Liver (tissue), 9 donors: ENCODE data around the gene ADGRF4. TPM values are rescaled to one million over a fixed set of nuclear protein-coding genes. Genes with fewer than 3 reads are reported as not detected.

Experiments
- DNase-seq: peaks from one replicate; pipeline ENCODE4 v3.0.0-alpha.2; 2017; ENCODE audit warnings: low spot score
- H3K27ac ChIP-seq, 2 donors: one replicate each; pipeline ENCODE4 v1.7.0; 2013; ENCODE audit warnings: inconsistent platforms in 2 of 2, low read length in 2 of 2, control low read depth in 1 of 2, low read depth in 1 of 2, mild to moderate bottlenecking in 1 of 2
- H3K27me3 ChIP-seq, 4 donors: one replicate each; pipeline versions ENCODE4 v1.6.1 to v1.7.0; 2013; ENCODE audit warnings: low read length in 3 of 4, inconsistent platforms in 1 of 4, mild to moderate bottlenecking in 1 of 4, moderate library complexity in 1 of 4; ENCODE audit not compliant: control insufficient read depth in 4 of 4, insufficient read depth in 4 of 4
- H3K36me3 ChIP-seq, 4 donors: one replicate each; pipeline versions ENCODE4 v1.6.1 to v1.7.0; 2013; ENCODE audit warnings: low read length in 3 of 4, mild to moderate bottlenecking in 3 of 4, low read depth in 1 of 4, moderate library complexity in 1 of 4; ENCODE audit not compliant: control insufficient read depth in 4 of 4, insufficient read depth in 3 of 4
- H3K4me1 ChIP-seq, 4 donors: one replicate each; pipeline versions ENCODE4 v1.6.1 to v1.7.0; 2013; ENCODE audit warnings: low read length in 3 of 4, mild to moderate bottlenecking in 3 of 4, moderate library complexity in 1 of 4; ENCODE audit not compliant: control insufficient read depth in 4 of 4, insufficient read depth in 4 of 4
- H3K4me3 ChIP-seq, 3 donors: one replicate each; pipeline versions ENCODE4 v1.6.1 to v1.7.0; 2013; ENCODE audit warnings: low read length in 3 of 3, control low read depth in 1 of 3, low read depth in 1 of 3, mild to moderate bottlenecking in 1 of 3
- H3K9ac ChIP-seq, 2 donors: one replicate each; pipeline ENCODE4 v1.7.0; 2013; ENCODE audit warnings: low read length in 2 of 2, mild to moderate bottlenecking in 2 of 2, moderate library complexity in 2 of 2, control low read depth in 1 of 2, low read depth in 1 of 2
- H3K9me3 ChIP-seq, 4 donors: one replicate each; pipeline versions ENCODE4 v1.6.1 to v1.7.0; 2013; ENCODE audit warnings: low read length in 3 of 4; ENCODE audit not compliant: control insufficient read depth in 4 of 4
- ATF3 ChIP-seq: IDR thresholded peaks from 2 replicates; pipeline ENCODE4 v1.6.1; 2016; ENCODE audit warnings: antibody characterized with exemption
- CTCF ChIP-seq: fragments of 150-350 bp; IDR thresholded peaks from 2 replicates; pipeline ENCODE4 v1.5.1; 2017; ENCODE audit warnings: improper control_type of control experiment, low read depth, low read length; ENCODE audit not compliant: missing input control
- EGR1 ChIP-seq, 2 donors: IDR thresholded peaks; 2 replicates each; pipeline ENCODE4 v1.6.1; 2016 to 2018; ENCODE audit warnings: antibody characterized with exemption in 2 of 2, low read depth in 2 of 2
- FOXA1 ChIP-seq: IDR thresholded peaks from 2 replicates; pipeline ENCODE4 v1.6.1; 2016; ENCODE audit warnings: antibody characterized with exemption
- FOXA2 ChIP-seq: IDR thresholded peaks from 2 replicates; pipeline ENCODE4 v1.6.1; 2016; ENCODE audit warnings: antibody characterized with exemption
- GABPA ChIP-seq, 2 donors: IDR thresholded peaks in 1 of 2; conservative IDR thresholded peaks in 1 of 2; 2 replicates each; pipeline ENCODE4 v1.6.1; 2016; ENCODE audit warnings: antibody characterized with exemption in 2 of 2, mild to moderate bottlenecking in 1 of 2, moderate library complexity in 1 of 2
- HNF4G ChIP-seq: IDR thresholded peaks from 2 replicates; pipeline ENCODE4 v1.6.1; 2016; ENCODE audit warnings: antibody characterized with exemption
- JUND ChIP-seq, 2 donors: IDR thresholded peaks; 2 replicates each; pipeline ENCODE4 v1.6.1; 2016; ENCODE audit warnings: antibody characterized with exemption in 2 of 2
- MAX ChIP-seq: IDR thresholded peaks from 2 replicates; pipeline ENCODE4 v1.6.1; 2016; ENCODE audit warnings: antibody characterized with exemption
- NR2F2 ChIP-seq: IDR thresholded peaks from 2 replicates; pipeline ENCODE4 v1.6.1; 2016; ENCODE audit warnings: antibody characterized with exemption
- RAD21 ChIP-seq, 2 donors: IDR thresholded peaks; 2 replicates each; pipeline ENCODE4 v1.6.1; 2016; ENCODE audit warnings: antibody characterized with exemption in 2 of 2, mild to moderate bottlenecking in 2 of 2
- REST ChIP-seq: IDR thresholded peaks from 2 replicates; pipeline ENCODE4 v1.6.1; 2016; ENCODE audit warnings: antibody characterized with exemption, mild to moderate bottlenecking
- RXRA ChIP-seq, 2 donors: IDR thresholded peaks; 2 replicates each; pipeline ENCODE4 v1.6.1; 2017 to 2018; ENCODE audit warnings: antibody characterized with exemption in 2 of 2, mild to moderate bottlenecking in 1 of 2
- SP1 ChIP-seq: IDR thresholded peaks from 2 replicates; pipeline ENCODE4 v1.6.1; 2018; ENCODE audit warnings: antibody characterized with exemption, mild to moderate bottlenecking
- TAF1 ChIP-seq: conservative IDR thresholded peaks from 2 replicates; pipeline ENCODE4 v1.6.1; 2016; ENCODE audit warnings: antibody characterized with exemption, mild to moderate bottlenecking
- YY1 ChIP-seq: IDR thresholded peaks from 2 replicates; pipeline ENCODE4 v1.6.1; 2016; ENCODE audit warnings: antibody characterized with exemption, mild to moderate bottlenecking
- ZBTB33 ChIP-seq: IDR thresholded peaks from 2 replicates; pipeline ENCODE4 v1.6.1; 2016; ENCODE audit warnings: antibody characterized with exemption
- WGBS: extraction: QIAGEN DNeasy Blood & Tissue Kit; methylation state at CpG from one replicate; pipeline ENCODE4 v1.1.7; 2013; 5-methylcytosine and 5-hydroxymethylcytosine counted together
- polyA plus RNA-seq, 2 donors: library from polyadenylated mRNA; stranded (reverse) in 1 of 2; unstranded in 1 of 2; fragments of 200-250 nt in 1 of 2; fragments of >200 nt in 1 of 2; fragmentation: Nextera tagmentation in 1 of 2; extraction: Ambion mirVana in 1 of 2; gene quantifications; one replicate each; pipeline versions ENCODE4 v1.2.1 to v1.2.3, GENCODE V29; 2013 to 2015
- total RNA-seq, 2 donors: library from RNA; depleted of rRNA; stranded (reverse); fragments of >200 nt; gene quantifications; one replicate each; pipeline ENCODE4 v1.2.3, GENCODE V29; 2014
- donor health status: healthy.
- donor health status: healthy.
- donor health status: healthy.
- donor health status: healthy.
- donor health status: healthy.

ADGRF4 gene
- total RNA-seq (not detected), polyA plus RNA-seq (not detected)

- H3K36me3 ChIP-seq = no peaks in the 10 kb centered on the region
- TF ChIP-seq NR2F2 (no peak), RXRA (IDR thresholded peaks at IDR 0.05) (no peak), GABPA (IDR thresholded peaks at IDR 0.05 in 1 of 2, conservative IDR thresholded peaks at IDR 0.05 in 1 of 2) (no peak), FOXA1 (no peak), TAF1 (no peak), ATF3 (no peak), HNF4G (no peak), YY1 (no peak), REST (no peak), RAD21 (IDR thresholded peaks at IDR 0.05) (no peak), ZBTB33 (no peak), FOXA2 (no peak), JUND (IDR thresholded peaks at IDR 0.05) (no peak)
- no peak for DNase-seq
- no peaks in the 10 kb centered on the region for H3K27me3 ChIP-seq
- no peak within 1 kb of the TSS for H3K27ac ChIP-seq
- H3K4me3 ChIP-seq = no peak within 1 kb of the TSS
- no peak within 1 kb of the TSS for H3K9ac ChIP-seq
- H3K9me3 ChIP-seq = no peaks in the 10 kb centered on the region
- H3K4me1 ChIP-seq = no peaks in the 10 kb centered on the region
- 79% methylated on average over 5 of the region's 5 CpGs for WGBS
These were observed at the start of gene ADGRF4 for GRCh38 chr6:47698342-47698787. Gene ADGRF4 (plus strand): TSS chr6:47698580. CDS start chr6:47707246, 8,666 bp downstream.

- no peaks in the 10 kb centered on the region for H3K36me3 ChIP-seq
- DNase-seq = no peak
- TF ChIP-seq ZBTB33 = no peak
- no peak for TF ChIP-seq YY1
- TF ChIP-seq RXRA (IDR thresholded peaks at IDR 0.05) = no peak
- no peak for TF ChIP-seq RAD21 (IDR thresholded peaks at IDR 0.05)
- TF ChIP-seq GABPA (IDR thresholded peaks at IDR 0.05 in 1 of 2, conservative IDR thresholded peaks at IDR 0.05 in 1 of 2) = no peak
- no peak for TF ChIP-seq TAF1
- TF ChIP-seq FOXA1 = no peak
- TF ChIP-seq SP1 = no peak
- TF ChIP-seq CTCF = no peak
- no peak for TF ChIP-seq FOXA2
- no peak for TF ChIP-seq MAX
- no peak for TF ChIP-seq EGR1 (IDR thresholded peaks at IDR 0.05; ENCODE audit: low read depth in 2 of 2)
- TF ChIP-seq JUND (IDR thresholded peaks at IDR 0.05) = no peak
- TF ChIP-seq NR2F2 = no peak
- no peaks in the 10 kb centered on the region for H3K27me3 ChIP-seq
- H3K4me1 ChIP-seq = no peaks in the 10 kb centered on the region
- 66% methylated on average over 3 of the region's 3 CpGs for WGBS
- no peak overlapping the region for H3K4me3 ChIP-seq
- H3K27ac ChIP-seq = no peak overlapping the region
- no peaks in the 10 kb centered on the region for H3K9me3 ChIP-seq
- no peak overlapping the region for H3K9ac ChIP-seq
These were observed 47.6 kb upstream of the ADGRF4 start for GRCh38 chr6:47650553-47651432.
